SH-SY5Y (cell line): Measurements from ENCODE around the gene ITPKB.

ENCODE experiments used
- GATA2 ChIP-seq: IDR thresholded peaks from 2 replicates; pipeline ENCODE4 v1.6.1; 2011; ENCODE audit warnings: mild to moderate bottlenecking, low read depth, low read length
- GATA3 ChIP-seq: IDR thresholded peaks from 2 replicates; pipeline ENCODE4 v1.6.1; 2011; ENCODE audit warnings: low read depth, mild to moderate bottlenecking, low read length, moderate library complexity

The ITPKB gene

GRCh38 chr1:226679853-226680516 is 59.1 kb downstream of the ITPKB start:
- TF ChIP-seq GATA3 (no peak), GATA2 (no peak)

- TF ChIP-seq GATA3 (no peak), GATA2 (no peak)
These were observed 59.8 kb downstream of the ITPKB start for GRCh38 chr1:226679262-226679661.

- TF ChIP-seq GATA2 (no peak), GATA3 (no peak)
These were observed 60.4 kb downstream of the ITPKB start for GRCh38 chr1:226678701-226679100.

- TF ChIP-seq GATA2 (no peak), GATA3 (no peak)
These were observed 60.8 kb downstream of the ITPKB start for GRCh38 chr1:226678251-226678650.

DNA sequence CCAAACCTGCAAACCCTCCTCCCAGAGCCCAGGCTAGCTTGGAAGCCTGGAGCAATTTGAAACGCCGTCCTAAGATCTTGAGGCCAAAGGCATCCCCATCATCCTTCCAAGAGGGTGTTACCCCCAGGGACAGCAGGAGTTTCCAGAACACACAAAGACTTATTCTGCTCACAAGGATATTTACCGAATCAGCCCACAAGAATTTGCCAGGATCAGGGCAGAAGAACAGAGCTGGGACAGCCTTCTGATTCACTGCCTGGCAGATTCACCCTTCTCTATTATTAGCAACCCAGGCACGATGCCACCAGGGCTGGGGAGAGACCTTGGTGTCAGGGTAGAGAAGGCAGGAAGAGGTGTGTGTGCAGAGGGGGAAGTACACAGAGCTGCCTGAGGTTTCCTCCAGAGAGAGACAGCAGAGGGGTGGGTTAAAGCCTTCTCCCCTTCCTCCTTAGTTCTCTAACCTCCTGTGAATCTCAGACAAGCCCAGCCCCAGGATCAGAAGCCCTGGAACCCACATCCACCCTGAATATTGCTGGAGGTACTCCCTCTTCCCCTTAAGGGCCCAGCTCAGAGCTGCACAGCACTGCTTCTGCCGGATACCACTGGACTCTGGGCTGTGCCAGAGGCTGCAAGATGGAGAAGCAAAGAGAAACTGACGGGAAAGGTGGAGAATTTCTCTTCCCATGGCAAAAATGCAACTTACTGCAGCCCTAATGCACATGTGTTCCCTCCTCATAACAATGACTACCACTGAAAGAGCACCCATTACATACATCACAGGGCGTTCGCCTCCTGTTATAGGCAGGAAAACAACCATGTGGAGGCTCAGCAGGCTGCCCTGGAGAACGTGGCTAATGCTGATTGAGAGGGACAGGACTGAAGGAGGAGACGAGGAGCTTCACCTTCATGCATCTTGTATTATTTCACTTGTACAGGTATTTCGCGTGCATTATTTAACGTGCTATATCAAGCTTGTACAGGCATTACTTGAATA is 61.8 kb downstream of the ITPKB start:
- no peak for TF ChIP-seq GATA2
- TF ChIP-seq GATA3, result no peak

DNA sequence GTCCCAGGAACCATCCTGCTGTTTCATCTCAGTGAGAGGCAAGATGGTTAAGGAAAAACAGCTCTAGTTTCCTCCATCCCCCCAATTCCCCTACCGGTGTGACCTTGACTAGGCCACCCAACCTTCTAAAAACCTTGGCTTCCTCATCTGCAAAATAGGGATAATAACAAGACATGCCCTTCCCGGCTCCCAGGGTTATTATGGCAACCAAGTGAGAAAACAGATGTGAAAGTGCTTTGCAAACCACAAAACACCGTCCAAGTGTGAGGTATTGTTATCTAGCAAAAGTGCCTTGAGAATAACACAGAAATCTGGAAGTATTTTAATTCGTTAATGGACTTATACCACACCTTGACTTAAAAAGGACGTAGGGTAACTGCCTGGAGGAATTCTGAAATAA is 62.7 kb downstream of the ITPKB start:
- TF ChIP-seq GATA2, result no peak
- no peak for TF ChIP-seq GATA3

GRCh38 chr1:226675715-226676357 is 63.2 kb downstream of the ITPKB start:
- TF ChIP-seq GATA3 (no peak), GATA2 (no peak)

DNA sequence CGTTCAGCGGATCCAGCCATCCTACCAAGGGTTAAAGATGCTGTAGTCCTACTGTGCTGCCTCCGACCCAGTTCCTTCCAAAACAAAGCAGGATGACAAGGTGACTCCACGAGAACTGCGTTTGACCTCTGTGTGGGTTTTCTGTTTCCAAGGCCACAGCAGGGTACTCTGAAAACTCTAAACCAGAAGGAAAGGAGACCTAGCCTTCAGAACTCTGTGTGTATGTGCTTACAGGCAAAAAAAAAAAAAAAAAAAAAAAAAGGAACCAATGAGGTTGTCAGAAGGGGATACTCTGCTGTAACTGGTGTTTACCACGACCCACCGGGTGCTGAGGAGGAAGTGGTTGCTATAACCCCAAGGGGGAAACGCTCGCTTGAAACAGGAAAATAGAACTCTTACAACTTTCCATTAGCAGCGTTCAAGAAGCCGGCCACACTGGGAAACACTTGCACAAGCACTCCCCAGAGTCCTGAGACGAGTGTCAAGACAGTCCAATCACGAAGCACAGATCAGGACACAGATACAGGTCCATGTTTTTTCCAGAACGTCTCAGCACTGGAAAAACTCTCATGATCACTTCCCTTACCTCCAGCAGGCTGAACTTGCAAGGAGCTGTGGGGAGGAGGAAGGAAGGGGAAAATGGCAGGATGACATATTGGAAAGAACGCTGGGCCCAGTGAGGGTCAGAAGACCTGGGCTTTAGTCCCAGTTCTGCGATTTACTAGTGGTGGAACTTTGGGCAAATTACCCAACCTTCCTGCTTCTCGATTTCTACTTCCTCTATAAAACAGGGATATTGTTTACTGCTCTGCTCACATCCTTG is 64.0 kb downstream of the ITPKB start:
- TF ChIP-seq GATA3 (no peak), GATA2 (no peak)

- TF ChIP-seq GATA2, result no peak
- no peak for TF ChIP-seq GATA3
These were observed 66.7 kb downstream of the ITPKB start for GRCh38 chr1:226672339-226672762.

DNA sequence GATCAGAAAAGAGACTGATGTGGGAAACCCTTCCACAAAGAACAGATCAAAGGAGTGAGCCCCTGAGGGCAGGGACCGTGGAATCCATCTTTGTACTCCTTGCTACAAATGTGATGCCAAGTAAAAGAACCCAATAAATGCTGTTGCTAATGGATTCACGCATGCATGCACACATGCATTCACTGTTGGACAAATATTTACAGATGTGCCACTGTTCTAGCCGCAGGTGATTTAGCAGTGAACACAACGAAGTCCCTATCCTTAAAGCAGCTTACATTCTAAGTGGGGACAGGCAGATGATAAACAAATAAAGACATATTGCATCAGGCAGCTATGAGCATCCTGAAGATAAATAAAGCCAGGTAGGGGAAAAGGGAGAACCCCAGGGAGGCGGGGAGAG is 67.8 kb downstream of the ITPKB start:
- TF ChIP-seq GATA3 (no peak), GATA2 (no peak)

- TF ChIP-seq GATA2 (no peak), GATA3 (no peak)
These were observed 69.0 kb downstream of the ITPKB start for GRCh38 chr1:226670073-226670472.

- no peak for TF ChIP-seq GATA2
- no peak for TF ChIP-seq GATA3
These were observed 70.9 kb downstream of the ITPKB start for GRCh38 chr1:226668173-226668560.

DNA sequence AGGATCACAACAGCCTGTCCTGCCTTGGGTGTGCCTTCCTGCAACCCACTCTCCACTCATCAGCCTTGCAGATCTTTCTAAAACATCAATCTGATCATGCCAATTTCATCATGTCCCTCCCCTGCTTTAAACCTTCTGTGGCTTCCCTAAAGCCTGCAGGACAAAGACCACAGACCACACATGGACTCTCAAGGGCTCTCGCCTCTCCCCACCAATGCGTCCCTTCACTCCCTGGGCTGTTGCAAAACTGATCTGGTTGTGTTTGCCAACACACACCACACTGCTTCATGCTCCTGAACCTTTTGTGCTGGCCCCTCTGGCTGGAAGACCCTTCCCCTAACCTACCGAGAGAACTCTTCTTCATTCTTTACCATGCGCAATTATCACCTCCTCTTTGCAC is 72.4 kb downstream of the ITPKB start:
- TF ChIP-seq GATA2, result no peak
- TF ChIP-seq GATA3, result no peak

DNA sequence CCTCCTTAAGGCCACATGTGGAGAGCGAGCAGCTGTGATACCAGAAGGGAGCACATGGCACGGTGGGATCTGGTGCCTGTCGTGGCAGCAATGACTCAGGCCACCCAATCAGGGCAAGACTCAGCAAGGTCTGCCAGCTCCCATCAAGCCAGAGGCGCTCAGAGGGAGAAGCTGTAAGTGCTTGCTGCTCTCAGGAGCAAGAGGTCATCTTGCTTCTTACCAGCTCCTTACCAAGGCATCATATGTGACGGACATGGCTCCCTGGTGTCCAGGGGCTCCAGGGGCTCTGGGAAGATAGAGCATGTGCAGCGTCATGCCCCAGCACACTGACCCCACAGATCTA is 72.9 kb downstream of the ITPKB start:
- TF ChIP-seq GATA3 (no peak), GATA2 (no peak)
